Vagina (tissue), 2 donors: ENCODE data around the gene H3-3A. TPM values are rescaled to one million over a fixed set of nuclear protein-coding genes. Genes with fewer than 3 reads are reported as not detected.

Source experiments
- DNase-seq, 2 donors: peaks; one replicate each; pipeline ENCODE4 v3.0.0-alpha.2; 2017; ENCODE audit errors: extremely low spot score in 2 of 2
- H3K27ac ChIP-seq: fragments of 200-600 bp; sonication (generic); one replicate; pipeline ENCODE4 v1.5.1; 2019
- H3K27me3 ChIP-seq: fragments of 200-600 bp; sonication (generic); one replicate; pipeline ENCODE4 v1.5.1; 2019
- H3K36me3 ChIP-seq, 2 donors: fragments of 200-600 bp; sonication (generic); one replicate each; pipeline ENCODE4 v1.5.1; 2017 to 2019
- H3K4me1 ChIP-seq: fragments of 200-600 bp; sonication (generic); one replicate; pipeline ENCODE4 v1.5.1; 2019
- H3K4me3 ChIP-seq, 2 donors: fragments of 200-600 bp; sonication (generic); 1 replicate in 1 of 2; 2 replicates in 1 of 2; pipeline ENCODE4 v1.5.1; 2016 to 2019
- H3K9me3 ChIP-seq: fragments of 200-600 bp; sonication (generic); one replicate; pipeline ENCODE4 v1.5.1; 2019
- CTCF ChIP-seq, 3 experiments: fragments of 450-650 bp in 2 of 3; fragments of 200-600 bp in 1 of 3; sonication (generic) in 1 of 3; IDR thresholded peaks; one replicate each; pipeline ENCODE4 v1.5.1; 2017 to 2019; ENCODE audit warnings: antibody characterized with exemption in 3 of 3, mild to moderate bottlenecking in 2 of 3, moderate library complexity in 2 of 3
- POLR2A ChIP-seq, 2 donors: fragments of 450-650 bp; IDR thresholded peaks; one replicate each; pipeline ENCODE4 v1.6.1; 2017; ENCODE audit warnings: antibody characterized with exemption in 2 of 2, mild to moderate bottlenecking in 2 of 2, moderate library complexity in 2 of 2
- POLR2AphosphoS5 ChIP-seq, 2 donors: sonication (generic); formaldehyde crosslinking; IDR thresholded peaks; one replicate each; pipeline ENCODE4 v1.9.0; 2017; ENCODE audit warnings: antibody characterized with exemption in 2 of 2, mild to moderate bottlenecking in 2 of 2, low read depth in 1 of 2; ENCODE audit not compliant: insufficient read depth in 1 of 2
- intact Hi-C: fragments of 100-400 bp; cut with DNase I; formaldehyde crosslinking; loops from one replicate; pipeline ENCODE4 v1.15.1; 2023
- total RNA-seq: library from RNA; depleted of rRNA; stranded (reverse); fragments of >200 nt; gene quantifications from one replicate; pipeline ENCODE4 v1.2.3, GENCODE V29; 2016

The H3-3A gene
- total RNA-seq, 1 donor from 2014 or later = 263 TPM

- DNase-seq = no peak
- TF ChIP-seq CTCF (IDR thresholded peaks at IDR 0.05) (no peak), POLR2AphosphoS5 (IDR thresholded peaks at IDR 0.05; ENCODE audit: insufficient read depth in 1 of 2, low read depth in 1 of 2) (no peak), POLR2A (IDR thresholded peaks at IDR 0.05) (no peak)
- no peaks in the 10 kb centered on the region for H3K9me3 ChIP-seq
- no peak overlapping the region for H3K27ac ChIP-seq
- peaks cover 20% of the 10 kb centered on the region for H3K4me1 ChIP-seq
- no peak overlapping the region for H3K4me3 ChIP-seq
- intact Hi-C loops = loop anchor here (5.0 kb wide), 1 partner anchor 110 kb away; no protein-coding TSS in a partner anchor
- H3K27me3 ChIP-seq = no peaks in the 10 kb centered on the region
- no peaks in the 10 kb centered on the region for H3K36me3 ChIP-seq
Measured at GRCh38 chr1:226112626-226113025, 50.1 kb downstream of the H3-3A start.

GRCh38 chr1:226116673-226117072 is 54.2 kb downstream of the H3-3A start:
- Histone ChIP-seq H3K36me3 (no peaks in the 10 kb centered on the region), H3K4me1 (peaks cover 7% of the 10 kb centered on the region), H3K27ac (no peak overlapping the region), H3K9me3 (no peaks in the 10 kb centered on the region), H3K27me3 (no peaks in the 10 kb centered on the region), H3K4me3 (no peak overlapping the region)
- TF ChIP-seq POLR2A (IDR thresholded peaks at IDR 0.05) (no peak), CTCF (IDR thresholded peaks at IDR 0.05) (no peak), POLR2AphosphoS5 (IDR thresholded peaks at IDR 0.05; ENCODE audit: insufficient read depth in 1 of 2, low read depth in 1 of 2) (no peak)
- intact Hi-C loops = no loop called here
- DNase-seq = no peak

GRCh38 chr1:226117330-226117729 is 54.8 kb downstream of the H3-3A start:
- H3K4me3 ChIP-seq = no peak overlapping the region
- intact Hi-C loops = no loop called here

GRCh38 chr1:226118357-226118756 is 55.8 kb downstream of the H3-3A start:
- intact Hi-C loops = no loop called here
- no peaks in the 10 kb centered on the region for H3K9me3 ChIP-seq
- DNase-seq = no peak
- no peak overlapping the region for H3K27ac ChIP-seq
- TF ChIP-seq CTCF (IDR thresholded peaks at IDR 0.05) (no peak), POLR2AphosphoS5 (IDR thresholded peaks at IDR 0.05; ENCODE audit: insufficient read depth in 1 of 2, low read depth in 1 of 2) (no peak), POLR2A (IDR thresholded peaks at IDR 0.05) (no peak)
- peaks cover 18% of the 10 kb centered on the region for H3K4me1 ChIP-seq
- no peaks in the 10 kb centered on the region for H3K36me3 ChIP-seq
- H3K4me3 ChIP-seq = no peak overlapping the region
- H3K27me3 ChIP-seq = no peaks in the 10 kb centered on the region

More at GRCh38 chr1:226117330-226117729, 54.8 kb downstream of the H3-3A start:
- Histone ChIP-seq H3K36me3 (no peaks in the 10 kb centered on the region), H3K27me3 (no peaks in the 10 kb centered on the region), H3K4me1 (peaks cover 8% of the 10 kb centered on the region), H3K9me3 (no peaks in the 10 kb centered on the region), H3K27ac (no peak overlapping the region)
- no peak for DNase-seq
- no peak for TF ChIP-seq CTCF (IDR thresholded peaks at IDR 0.05)
- no peak for TF ChIP-seq POLR2AphosphoS5 (IDR thresholded peaks at IDR 0.05; ENCODE audit: insufficient read depth in 1 of 2, low read depth in 1 of 2)
- no peak for TF ChIP-seq POLR2A (IDR thresholded peaks at IDR 0.05)

GRCh38 chr1:226119169-226119568 is 56.7 kb downstream of the H3-3A start:
- no peaks in the 10 kb centered on the region for H3K27me3 ChIP-seq
- peaks cover 18% of the 10 kb centered on the region for H3K4me1 ChIP-seq
- no peaks in the 10 kb centered on the region for H3K9me3 ChIP-seq
- intact Hi-C loops = no loop called here
- no peak for DNase-seq
- no peak overlapping the region for H3K4me3 ChIP-seq
- TF ChIP-seq POLR2AphosphoS5 (IDR thresholded peaks at IDR 0.05; ENCODE audit: insufficient read depth in 1 of 2, low read depth in 1 of 2) (no peak), CTCF (IDR thresholded peaks at IDR 0.05) (no peak)
- no peaks in the 10 kb centered on the region for H3K36me3 ChIP-seq
- no peak overlapping the region for H3K27ac ChIP-seq
